ENCODE data around the gene MAML3.

DNA sequence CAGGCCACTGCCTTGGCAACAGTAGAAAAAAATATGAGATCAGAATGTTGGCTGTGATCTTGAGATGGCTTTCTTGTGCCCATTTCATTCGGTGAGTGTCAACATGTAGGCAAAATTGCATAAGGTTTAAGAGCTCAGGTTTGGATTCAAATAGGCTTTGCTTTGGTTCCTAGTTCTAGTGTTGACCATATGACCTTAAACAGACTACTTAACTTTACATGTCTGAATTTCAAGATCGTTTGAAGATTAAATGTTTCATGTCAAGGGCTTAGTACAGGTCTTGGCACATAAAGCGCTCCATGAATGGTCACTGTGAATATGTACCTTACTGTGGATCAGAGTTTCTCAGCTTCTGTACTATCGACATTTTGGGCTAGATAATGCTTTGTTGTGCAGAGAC is 284.2 kb downstream of the MAML3 start:
- TF ChIP-seq, protein P1, sequence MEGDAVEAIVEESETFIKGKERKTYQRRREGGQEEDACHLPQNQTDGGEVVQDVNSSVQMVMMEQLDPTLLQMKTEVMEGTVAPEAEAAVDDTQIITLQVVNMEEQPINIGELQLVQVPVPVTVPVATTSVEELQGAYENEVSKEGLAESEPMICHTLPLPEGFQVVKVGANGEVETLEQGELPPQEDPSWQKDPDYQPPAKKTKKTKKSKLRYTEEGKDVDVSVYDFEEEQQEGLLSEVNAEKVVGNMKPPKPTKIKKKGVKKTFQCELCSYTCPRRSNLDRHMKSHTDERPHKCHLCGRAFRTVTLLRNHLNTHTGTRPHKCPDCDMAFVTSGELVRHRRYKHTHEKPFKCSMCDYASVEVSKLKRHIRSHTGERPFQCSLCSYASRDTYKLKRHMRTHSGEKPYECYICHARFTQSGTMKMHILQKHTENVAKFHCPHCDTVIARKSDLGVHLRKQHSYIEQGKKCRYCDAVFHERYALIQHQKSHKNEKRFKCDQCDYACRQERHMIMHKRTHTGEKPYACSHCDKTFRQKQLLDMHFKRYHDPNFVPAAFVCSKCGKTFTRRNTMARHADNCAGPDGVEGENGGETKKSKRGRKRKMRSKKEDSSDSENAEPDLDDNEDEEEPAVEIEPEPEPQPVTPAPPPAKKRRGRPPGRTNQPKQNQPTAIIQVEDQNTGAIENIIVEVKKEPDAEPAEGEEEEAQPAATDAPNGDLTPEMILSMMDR (IDR thresholded peaks at IDR 0.05), result no peak
- TF ChIP-seq POLR2AphosphoS5 (IDR thresholded peaks at IDR 0.05), result no peak

Data from transverse colon (tissue), 4 donors.